Sciatic nerve (tissue), 2 donors: ENCODE data around the gene PPP4R4. TPM values are rescaled to one million over a fixed set of nuclear protein-coding genes. Genes with fewer than 3 reads are reported as not detected.
A peak's percentile ranks its signal among the peaks of the same experiment; 100 is the strongest.

Experiments
- ATAC-seq: fragments of 200-7000 bp; cut with Tn5 transposase; one replicate; pipeline ENCODE4 v1.9.1; 2020; ENCODE audit warnings: mild to moderate bottlenecking, moderate library complexity
- DNase-seq: peaks from one replicate; pipeline ENCODE4 v3.0.0-alpha.2; 2020; ENCODE audit warnings: low spot score
- intact Hi-C: fragments of 100-400 bp; cut with DNase I; formaldehyde crosslinking; loops from one replicate; pipeline ENCODE4 v1.14.2; 2022
- total RNA-seq: library from RNA; stranded (reverse); fragmentation: NEBNext Ultra II Directional; extraction: Animal tissue kit (Norgen Biotek cat#: 25700); gene quantifications from one replicate; pipeline ENCODE4 v1.2.1, GENCODE V29; 2021
- donor health status: DM: no; HTN: no; CAD: no.
- donor health status: DM: no; HTN: no; CAD: no.

PPP4R4 gene, protein sequence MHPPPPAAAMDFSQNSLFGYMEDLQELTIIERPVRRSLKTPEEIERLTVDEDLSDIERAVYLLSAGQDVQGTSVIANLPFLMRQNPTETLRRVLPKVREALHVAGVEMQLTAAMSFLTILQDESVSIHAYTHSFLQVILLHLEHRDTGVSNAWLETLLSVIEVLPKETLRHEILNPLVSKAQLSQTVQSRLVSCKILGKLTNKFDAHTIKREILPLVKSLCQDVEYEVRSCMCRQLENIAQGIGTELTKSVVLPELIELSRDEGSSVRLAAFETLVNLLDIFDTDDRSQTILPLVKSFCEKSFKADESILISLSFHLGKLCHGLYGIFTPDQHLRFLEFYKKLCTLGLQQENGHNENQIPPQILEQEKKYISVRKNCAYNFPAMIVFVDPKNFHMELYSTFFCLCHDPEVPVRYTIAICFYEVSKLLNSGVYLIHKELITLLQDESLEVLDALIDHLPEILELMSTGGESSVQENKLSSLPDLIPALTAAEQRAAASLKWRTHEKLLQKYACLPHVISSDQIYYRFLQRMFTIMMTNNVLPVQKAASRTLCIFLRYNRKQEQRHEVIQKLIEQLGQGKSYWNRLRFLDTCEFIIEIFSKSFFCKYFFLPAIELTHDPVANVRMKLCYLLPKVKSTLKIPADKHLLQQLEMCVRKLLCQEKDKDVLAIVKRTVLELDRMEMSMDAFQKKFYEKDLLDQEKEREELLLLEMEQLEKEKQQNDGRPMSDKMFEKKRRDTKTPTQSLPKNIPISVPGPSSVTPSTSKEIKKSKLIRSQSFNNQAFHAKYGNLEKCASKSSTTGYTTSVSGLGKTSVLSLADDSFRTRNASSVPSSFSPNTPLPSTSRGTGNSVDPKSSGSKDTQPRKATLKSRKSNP
- 1.0 TPM for total RNA-seq

DNA sequence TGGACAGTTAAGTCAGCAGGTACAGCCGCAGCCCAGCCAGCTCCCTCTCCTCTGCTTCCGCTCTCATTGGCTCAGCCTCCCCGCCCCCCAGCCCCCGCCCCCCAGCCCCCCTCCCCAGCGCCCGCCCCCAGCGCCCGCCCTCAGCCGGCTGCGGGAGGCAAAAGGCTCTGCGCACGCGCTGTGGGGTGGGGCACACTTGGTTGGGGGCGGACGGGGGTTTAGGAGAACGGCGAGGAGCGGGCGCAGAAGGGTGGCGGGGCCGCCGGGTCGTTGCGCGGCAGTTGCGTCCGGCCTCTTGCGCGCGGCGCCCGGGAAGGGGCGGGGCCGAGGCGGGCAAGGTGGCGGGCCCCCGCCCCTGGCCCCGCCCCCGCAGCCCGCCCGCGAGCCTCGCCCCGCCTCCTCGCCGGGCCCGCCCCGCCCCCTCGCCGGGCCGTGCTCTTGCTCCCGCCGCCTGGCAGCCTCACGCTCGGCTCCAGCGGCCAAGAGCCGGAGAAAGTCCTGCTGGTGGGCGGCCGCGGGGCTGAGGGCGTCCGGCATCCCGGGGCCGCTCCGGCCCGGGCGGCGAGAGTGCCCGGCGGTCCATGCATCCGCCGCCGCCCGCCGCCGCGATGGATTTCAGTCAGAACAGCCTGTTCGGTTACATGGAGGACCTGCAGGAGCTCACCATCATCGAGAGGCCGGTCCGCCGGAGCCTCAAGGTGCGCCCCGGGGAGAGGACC is at the start of gene PPP4R4:
TSS of gene PPP4R4 (plus strand) at position 438 of the 719 bp plus-strand sequence. CDS start at position 582, 144 bp downstream.
- ATAC-seq (peak; percentile 86), DNase-seq (peak; percentile 88)
- intact Hi-C loops: no loop called here

DNA sequence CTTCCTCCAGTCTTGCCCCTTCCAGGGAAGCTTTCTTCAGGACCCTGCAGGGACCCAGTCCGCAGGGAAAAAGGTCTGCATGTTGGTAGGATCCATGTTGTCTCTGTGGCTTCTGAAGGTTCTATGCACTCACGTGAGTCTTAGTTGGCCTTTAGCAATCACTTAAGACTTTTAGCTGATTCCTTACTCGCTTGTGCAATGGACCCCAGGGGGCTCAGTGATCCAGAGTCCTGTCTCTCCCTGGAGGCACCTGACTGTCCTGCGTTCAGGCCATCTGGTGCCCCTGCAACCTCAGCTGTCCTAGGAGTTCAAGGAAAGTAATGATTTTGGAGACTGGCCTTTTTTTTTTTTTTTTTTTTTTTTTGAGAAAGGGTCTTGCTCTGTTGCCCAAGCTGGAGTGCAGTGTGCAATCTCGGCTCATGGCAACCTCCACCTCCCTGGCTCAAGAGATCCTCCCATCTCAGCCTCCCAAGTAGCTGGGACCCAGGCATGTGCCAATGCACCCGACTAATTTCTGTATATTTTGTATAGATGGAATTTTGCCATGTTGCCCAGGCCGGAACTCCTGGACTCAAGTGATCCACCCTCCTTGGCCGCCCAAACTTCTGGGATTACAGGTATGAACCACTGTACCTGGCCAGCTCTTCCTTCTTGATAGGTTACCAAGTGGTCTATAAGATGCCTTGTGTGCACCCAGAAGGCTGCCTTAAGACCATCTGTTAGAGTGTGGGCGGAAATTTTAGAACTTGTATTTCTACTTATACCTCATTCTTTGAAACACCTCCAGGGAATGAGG is 49.3 kb upstream of the PPP4R4 start:
- DNase-seq (peak; percentile 27), ATAC-seq (no peak)
- intact Hi-C loops: no loop called here

DNA sequence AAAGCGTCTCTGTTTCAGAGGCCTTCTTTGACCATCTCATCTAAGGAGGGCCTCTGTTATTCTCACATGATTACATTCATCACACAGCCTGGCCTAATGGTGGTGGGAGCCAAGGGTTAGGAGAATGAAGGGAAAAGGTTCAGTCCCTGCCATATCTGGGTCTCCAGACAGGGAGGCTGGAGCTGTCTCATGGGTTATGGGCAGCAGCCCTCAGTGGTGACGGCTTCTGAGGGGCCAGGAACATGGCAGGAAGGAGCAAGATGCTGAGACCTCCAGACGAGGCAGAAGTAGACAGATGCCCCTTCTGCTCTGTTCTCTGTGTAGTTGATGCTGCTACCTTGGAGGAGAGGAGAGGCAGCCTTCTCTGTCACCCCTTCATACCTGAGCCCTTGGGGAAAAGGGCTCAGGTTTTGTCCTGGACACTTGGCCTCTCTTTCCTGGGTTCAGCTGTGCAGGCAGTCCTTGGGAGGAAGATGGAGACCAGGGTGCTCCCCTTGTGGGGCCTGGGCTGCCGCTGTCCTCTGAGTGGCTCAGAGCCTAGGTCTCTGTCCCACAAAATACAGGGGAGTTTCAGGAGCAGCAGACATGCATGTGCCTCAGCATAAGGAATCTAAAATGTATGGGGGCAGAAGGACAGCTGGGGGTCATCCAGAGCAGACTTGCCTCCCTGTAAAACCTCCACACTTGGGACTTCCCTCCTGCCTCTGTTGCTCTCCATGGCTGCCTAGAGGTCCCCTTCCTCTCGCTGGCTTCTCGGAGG is 48.3 kb upstream of the PPP4R4 start:
- ATAC-seq (no peak), DNase-seq (no peak)
- intact Hi-C loops: no loop called here

DNA sequence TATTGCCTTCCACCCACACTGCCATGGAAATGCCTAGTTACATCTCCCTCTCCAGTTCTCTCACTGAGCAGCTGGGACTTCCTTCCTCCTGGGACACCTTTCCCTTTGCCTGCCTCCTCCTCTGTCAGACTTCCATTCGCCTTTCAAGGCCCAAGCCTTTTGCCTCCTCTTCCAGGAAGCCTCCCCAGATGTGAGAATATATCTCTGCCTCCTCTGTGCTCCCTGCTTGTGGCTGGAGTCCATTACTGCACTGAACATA is 47.8 kb upstream of the PPP4R4 start:
- DNase-seq: no peak
- intact Hi-C loops: no loop called here
- no peak for ATAC-seq

DNA sequence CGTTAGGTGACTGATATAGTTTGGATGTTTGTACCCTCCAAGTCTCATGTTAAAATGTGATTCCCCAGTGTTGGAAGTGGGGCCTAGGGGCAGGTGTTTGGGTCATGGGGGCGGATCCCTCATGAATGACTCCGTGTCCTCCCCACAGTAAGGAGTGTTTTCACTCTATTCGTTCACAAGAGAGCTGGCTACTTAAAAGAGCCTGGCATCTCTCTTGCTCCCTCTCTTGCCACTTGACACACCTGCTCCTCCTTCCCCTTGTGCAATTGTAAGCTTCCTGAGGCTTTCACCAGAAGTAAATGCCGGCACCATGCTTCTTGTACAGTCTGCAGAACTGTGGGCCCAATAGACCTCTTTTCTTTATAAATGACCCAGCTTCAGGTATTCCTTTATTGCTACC is 47.3 kb upstream of the PPP4R4 start:
- DNase-seq: no peak
- intact Hi-C loops: no loop called here

DNA sequence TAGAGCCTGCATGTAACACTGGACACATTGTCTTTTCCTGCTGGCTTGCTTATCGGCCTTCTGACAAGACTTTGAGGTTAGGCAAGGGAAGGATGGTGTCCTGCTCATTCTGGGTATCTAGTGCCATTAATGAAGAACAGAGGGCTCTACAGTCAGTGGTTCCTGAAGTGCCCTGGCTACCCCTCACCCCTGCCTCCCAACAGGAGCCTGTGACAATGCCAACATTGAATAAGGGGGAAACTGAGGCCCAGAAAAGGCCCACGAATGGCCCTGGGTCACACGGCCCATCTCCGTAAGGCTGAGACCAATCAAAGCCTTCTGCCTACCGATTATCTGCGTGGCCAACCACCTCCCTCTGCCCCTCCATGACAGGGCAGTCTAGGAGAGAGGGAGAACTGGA is 46.8 kb upstream of the PPP4R4 start:
- no peak for ATAC-seq
- DNase-seq: peak; percentile 33
- intact Hi-C loops: no loop called here

More for the DNA sequence above, 47.3 kb upstream of the PPP4R4 start:
- ATAC-seq: no peak

DNA sequence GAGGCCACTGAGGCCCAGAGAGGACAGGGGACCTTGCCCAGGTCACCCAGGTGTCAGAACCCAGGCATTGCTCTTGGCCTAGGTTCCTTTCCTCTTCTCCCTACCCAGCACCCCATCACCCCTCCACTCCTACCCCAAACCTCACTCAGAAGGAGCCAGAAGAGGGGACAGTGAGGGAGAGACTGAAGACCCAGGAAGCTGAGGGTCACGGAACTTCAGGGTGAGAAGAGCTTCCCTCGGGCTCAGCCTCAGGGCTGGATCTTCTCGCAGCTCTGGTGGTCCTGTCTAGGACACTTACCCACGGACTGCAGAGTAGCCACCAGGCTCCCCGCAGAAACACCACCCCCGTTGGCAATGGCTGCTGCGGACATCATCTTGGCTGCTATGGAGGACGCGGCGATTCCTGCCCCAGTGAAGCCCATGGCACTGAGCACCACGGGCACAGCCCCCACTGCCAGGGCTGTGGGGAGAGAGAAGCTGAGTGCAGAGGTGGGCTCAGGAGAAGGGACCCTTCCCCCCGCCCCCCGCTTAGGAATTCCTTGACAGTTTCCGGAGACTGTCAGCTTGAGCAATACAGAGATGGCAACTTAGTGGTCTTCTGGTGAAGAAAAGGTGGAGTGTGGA is 45.8 kb upstream of the PPP4R4 start:
- intact Hi-C loops: no loop called here
- no peak for ATAC-seq
- no peak for DNase-seq

DNA sequence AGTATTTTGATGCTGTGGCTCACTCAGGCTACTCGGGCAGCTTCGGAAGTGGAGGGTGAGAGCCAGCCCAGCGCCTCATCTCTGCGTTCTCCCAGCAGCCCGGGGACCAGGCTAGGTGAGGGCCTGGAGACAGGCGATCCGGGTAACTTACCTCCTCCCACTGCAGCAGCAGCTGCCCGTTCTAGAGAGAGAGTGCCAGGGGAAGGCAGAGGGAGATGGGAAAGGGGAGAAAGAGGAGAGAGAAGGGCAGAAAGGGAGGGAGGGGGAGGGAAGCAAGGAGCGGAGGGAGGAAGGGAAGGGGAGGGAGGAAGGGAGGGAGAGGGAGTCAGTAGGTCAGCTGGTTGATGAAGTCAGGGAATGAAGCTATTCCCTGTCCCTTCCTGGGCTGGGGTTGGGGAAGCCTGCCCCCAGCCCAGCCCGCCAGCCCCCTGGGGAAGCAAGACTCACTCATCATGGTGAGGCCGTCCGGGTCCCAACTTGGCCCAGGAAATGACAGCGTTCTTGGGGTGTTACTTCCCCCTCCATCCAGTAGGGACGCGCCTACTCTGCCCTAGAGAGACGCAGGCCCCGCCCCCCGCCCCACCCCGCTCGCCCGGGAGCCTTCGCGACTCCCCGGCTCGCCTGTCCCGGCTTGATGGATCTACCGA is 44.9 kb upstream of the PPP4R4 start, which contains the start of gene IFI27L2:
TSS of gene IFI27L2 (minus strand) at position 494 of the 647 bp plus-strand sequence. CDS start at position 454, 40 bp downstream.
- ATAC-seq: peak; percentile 97
- peak; percentile 87 for DNase-seq
- intact Hi-C loops: no loop called here

DNA sequence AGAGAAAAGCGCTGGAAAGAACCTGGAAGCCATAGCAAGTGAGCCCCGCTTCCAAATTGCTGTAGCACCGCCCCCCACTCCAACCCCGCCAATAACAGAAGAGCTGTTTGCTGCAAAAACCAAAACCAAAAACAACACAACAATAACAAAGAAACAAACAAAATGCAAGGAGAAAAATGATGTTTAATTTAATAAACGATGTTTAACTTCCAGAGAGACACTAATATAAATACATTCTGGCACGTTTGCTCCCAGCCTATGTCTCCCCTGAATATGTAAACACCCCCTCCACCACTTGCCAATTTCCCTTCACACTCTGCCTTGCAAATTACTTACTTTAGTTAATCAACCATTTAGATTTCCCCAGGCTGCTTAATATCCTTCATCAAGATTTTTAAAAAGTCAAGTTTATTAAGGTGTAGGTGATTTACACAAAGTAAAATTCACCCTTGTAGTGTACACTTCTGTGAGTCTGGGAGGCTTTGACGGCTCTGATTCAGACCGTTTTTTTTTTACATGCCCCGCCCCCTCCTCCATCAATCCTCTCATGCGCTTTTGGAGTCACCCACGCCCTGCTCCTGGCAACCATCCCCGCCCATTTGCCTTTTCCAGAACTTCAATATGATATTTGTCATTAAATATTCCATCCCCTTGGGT is 44.2 kb upstream of the PPP4R4 start:
- ATAC-seq: peak; percentile 64
- intact Hi-C loops: loop anchor here (10.0 kb wide), 1 partner anchor 95 kb away; no protein-coding TSS in a partner anchor
- DNase-seq: no peak

DNA sequence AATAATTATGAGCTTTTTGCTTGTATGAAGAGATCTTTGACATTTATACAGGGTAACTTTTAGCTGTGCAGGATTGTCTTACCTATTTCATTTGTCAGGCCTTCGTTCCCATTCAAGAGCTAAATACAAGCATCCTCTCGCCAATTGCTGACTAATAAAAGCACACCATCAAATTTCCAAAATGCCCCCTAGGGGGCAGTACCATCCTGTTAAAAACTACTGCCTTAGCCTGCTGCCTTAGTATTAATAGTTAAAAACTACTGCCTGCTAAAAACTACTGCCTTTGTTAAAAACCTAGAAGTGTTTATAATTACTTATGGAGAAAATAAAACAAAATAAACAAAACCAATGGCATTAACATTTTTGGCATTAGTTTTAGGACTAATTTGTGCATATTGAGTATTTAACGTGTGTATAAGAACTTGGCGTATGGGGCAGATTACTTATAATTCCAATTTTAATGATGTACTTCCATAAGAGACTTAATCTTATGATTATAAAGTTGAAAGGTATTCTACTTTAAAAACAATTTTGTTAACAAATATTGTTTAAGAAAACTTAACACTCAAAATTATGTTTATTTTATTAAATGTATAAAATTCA is 41.7 kb upstream of the PPP4R4 start:
- DNase-seq (no peak), ATAC-seq (no peak)
- intact Hi-C loops: loop anchor here (10.0 kb wide), 1 partner anchor 98 kb away; no protein-coding TSS in a partner anchor

DNA sequence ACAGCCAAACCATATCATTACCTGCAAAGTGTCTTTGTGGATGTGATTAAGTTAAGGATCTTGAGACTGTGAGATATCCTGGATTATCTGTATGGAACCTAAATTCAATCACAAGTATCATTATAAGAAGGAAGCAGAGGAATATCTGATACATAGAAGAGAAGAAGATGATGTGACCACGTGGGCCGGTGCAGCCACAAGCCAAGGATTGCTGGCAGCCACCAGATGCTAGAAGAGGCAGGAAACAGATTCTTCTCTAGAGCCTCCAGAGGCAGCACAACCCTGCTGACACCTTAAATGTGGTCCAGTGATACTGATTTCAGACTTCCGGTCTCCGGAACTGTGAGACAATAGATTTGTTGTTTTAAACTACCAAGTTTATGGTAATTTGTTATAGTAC is 38.6 kb upstream of the PPP4R4 start:
- DNase-seq (no peak), ATAC-seq (no peak)
- intact Hi-C loops: loop anchor here (10.0 kb wide), 1 partner anchor 101 kb away; no protein-coding TSS in a partner anchor

DNA sequence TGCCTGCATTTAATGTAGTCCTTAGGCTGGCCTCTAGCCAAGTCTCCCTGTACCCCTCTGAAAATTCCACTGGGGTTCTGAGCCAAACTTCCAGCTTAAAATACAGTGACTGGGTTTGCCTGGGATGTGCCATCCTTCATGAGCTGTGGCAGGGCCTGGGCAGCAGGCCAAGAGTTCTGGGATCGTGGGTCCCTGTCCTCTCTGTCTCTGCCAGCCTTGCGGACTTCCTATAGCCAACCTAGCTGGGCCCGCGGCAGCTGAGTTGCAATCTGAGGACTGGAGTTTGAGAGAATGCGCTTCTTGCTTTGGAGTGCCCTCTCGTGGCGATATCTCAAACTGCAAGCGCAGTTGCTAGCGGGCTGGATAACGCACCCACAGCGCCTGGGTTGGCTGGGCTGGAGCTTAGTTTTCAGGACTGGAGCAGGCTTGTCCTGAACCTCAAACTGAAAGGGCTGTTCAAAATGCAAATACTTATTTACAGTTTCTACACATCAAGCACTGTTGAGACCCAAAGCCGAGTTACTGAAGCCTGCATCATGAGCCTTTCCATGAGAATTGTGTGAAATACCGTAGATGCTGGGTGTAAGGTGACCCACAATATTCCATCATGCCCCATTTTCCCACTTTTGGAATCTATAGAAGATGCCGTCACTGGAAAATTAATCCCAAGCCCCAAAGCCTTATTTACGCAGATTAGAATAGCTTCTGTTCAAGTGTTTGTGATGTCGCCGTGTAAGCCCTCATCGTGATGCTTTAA is 37.4 kb upstream of the PPP4R4 start:
- intact Hi-C loops: loop anchor here (10.0 kb wide), 1 partner anchor 102 kb away; no protein-coding TSS in a partner anchor
- ATAC-seq (peak; percentile 94), DNase-seq (peak; percentile 95)

DNA sequence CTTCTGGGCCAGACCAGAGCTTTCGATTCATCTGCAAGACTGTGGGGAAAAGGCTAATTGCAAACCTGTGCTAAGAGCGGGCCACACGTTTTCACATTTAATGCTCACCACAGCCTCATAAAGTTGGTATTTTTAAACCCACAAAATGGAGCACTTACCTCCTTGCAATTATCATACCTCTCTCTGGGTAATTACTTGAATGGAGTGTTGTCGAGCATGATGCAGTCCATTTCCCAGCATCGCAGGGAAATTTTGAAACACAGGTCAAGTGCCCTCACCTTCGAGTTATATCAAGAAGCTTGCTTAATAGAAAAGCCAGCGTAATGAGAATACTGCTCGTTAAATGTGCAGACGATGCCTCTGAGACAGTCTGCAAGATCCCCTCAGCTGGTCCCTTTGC is 35.9 kb upstream of the PPP4R4 start:
- ATAC-seq (no peak), DNase-seq (no peak)
- intact Hi-C loops: loop anchor here (10.0 kb wide), 1 partner anchor 103 kb away; no protein-coding TSS in a partner anchor

DNA sequence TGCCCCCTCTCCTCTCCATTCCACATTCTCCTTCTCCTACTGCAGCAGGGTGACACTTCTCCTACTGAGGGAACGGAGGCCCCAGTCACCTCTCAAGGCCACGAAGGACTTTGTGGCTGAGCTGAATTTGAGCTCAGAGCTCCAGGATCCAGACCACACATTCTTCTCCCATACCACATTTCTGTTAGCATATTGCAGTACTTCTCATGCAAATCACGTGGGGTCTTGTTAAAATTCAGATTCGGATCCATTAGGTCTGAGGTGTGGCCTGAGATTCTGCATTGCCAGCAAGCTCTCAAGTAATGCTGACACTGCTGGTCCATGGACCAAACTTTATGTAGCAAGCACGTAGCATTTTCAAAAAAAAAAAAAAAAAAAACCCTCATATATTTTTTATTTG is 35.1 kb upstream of the PPP4R4 start:
- DNase-seq (no peak), ATAC-seq (no peak)
- intact Hi-C loops: loop anchor here (10.0 kb wide), 1 partner anchor 104 kb away; no protein-coding TSS in a partner anchor

DNA sequence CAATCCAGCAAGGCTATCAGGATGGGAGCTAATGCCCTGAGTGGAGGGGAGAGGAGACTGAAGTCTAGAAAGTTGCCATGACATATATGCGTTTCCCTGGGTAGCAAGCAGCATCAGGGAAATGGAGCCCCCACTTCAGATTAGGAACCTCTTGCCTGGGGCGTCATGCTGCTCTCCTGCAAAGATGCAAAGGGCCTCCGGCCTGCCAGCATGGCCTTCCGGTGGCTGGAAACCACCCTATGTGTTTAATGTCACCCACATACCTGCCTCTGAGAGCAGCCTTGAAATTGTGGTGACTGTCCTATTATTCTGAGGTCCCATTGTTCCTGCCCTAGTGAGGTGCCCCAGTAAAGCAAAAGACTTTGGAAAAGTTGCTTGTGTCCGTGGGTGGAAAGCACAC is 34.7 kb upstream of the PPP4R4 start:
- DNase-seq (no peak), ATAC-seq (no peak)
- intact Hi-C loops: loop anchor here (10.0 kb wide), 1 partner anchor 105 kb away; no protein-coding TSS in a partner anchor
